Ureter (tissue), 1 donor: ENCODE measurements around the gene EIF4E1B. TPM values are rescaled to one million over a fixed set of nuclear protein-coding genes. Genes with fewer than 3 reads are reported as not detected.

Source experiments
- DNase-seq: peaks from one replicate; pipeline ENCODE4 v3.0.0-alpha.2; 2020; ENCODE audit warnings: low spot score
- total RNA-seq: library from RNA; stranded (reverse); gene quantifications from one replicate; pipeline ENCODE4 v1.2.4, GENCODE V29; 2023
- donor health status: DM: yes; HTN: yes; CAD: no.

EIF4E1B gene
- total RNA-seq, 1 donor from 2014 or later = not detected

- no peak for DNase-seq
Observed at GRCh38 chr5:176691524-176691923, 61.0 kb downstream of the EIF4E1B start.

GRCh38 chr5:176692326-176692725 is 61.9 kb downstream of the EIF4E1B start:
- no peak for DNase-seq

- no peak for DNase-seq
Observed at GRCh38 chr5:176692839-176693476, 62.5 kb downstream of the EIF4E1B start.

- DNase-seq = no peak
Observed at GRCh38 chr5:176693477-176693851, 63.0 kb downstream of the EIF4E1B start.

- DNase-seq = no peak
Observed at GRCh38 chr5:176694146-176694545, 63.7 kb downstream of the EIF4E1B start.

GRCh38 chr5:176694631-176695030 is 64.2 kb downstream of the EIF4E1B start:
- no peak for DNase-seq

GRCh38 chr5:176695073-176695472 is 64.6 kb downstream of the EIF4E1B start:
- no peak for DNase-seq

Other genes starting within 250 kb of the EIF4E1B start
- gene NOP16, start 242.1 kb upstream of the EIF4E1B start, total RNA-seq = 26.6 TPM
- gene HIGD2A, start 241.9 kb upstream of the EIF4E1B start, total RNA-seq = 145 TPM
- 66.1 TPM for gene CLTB, start 214.1 kb upstream of the EIF4E1B start, total RNA-seq
- gene FAF2, start 182.3 kb upstream of the EIF4E1B start, total RNA-seq = 50.1 TPM
- 71.5 TPM for gene RNF44, start 93.3 kb upstream of the EIF4E1B start, total RNA-seq
- gene CDHR2, start 81.3 kb upstream of the EIF4E1B start, total RNA-seq = not detected
- gene GPRIN1, start 20.5 kb upstream of the EIF4E1B start, total RNA-seq = 0.13 TPM
- gene SNCB, start 141 bp upstream of the EIF4E1B start, total RNA-seq = not detected
- 33.8 TPM for gene TSPAN17, start 16.8 kb downstream of the EIF4E1B start, total RNA-seq
- not detected for gene UNC5A, start 179.9 kb downstream of the EIF4E1B start, total RNA-seq